SK-N-SH (cell line): ENCODE measurements around the gene LRP2BP. TPM values are rescaled to one million over a fixed set of nuclear protein-coding genes. Genes with fewer than 3 reads are reported as not detected.

Source experiments
- CTCF ChIA-PET: fragments of 300-600, 350-600 bp; formaldehyde crosslinking; extraction: SDS; loops from one replicate; lab custom pipeline; 2021; lab: Yijun Ruan, JAX
- POLR2A ChIA-PET: fragments of 350-600 bp; sonication (Branson Sonifier 250); formaldehyde crosslinking; extraction: SDS; loops from one replicate; lab custom pipeline; 2020; ENCODE audit warnings: antibody characterized with exemption, inconsistent platforms; lab: Yijun Ruan, JAX
- DNase-seq: peaks from one replicate; pipeline ENCODE4 v3.0.0; 2012
- H2AFZ ChIP-seq: fragments of 200-600 bp; sonication (generic); 2 replicates; pipeline ENCODE4 v1.8.1; 2016; ENCODE audit warnings: antibody characterized with exemption, mild to moderate bottlenecking, low read depth
- H3F3A ChIP-seq: fragments of 200-600 bp; sonication (generic); replicated peaks from 2 replicates; pipeline ENCODE3; 2016; ENCODE audit warnings: antibody characterized with exemption, mild to moderate bottlenecking; ENCODE audit not compliant: insufficient read depth
- H3K27ac ChIP-seq, 2 experiments: fragments of 200-500 bp in 1 of 2; fragments of 200-600 bp in 1 of 2; sonication (Bioruptor generic) in 1 of 2; sonication (generic), shearing (Covaris generic) in 1 of 2; 2 replicates each; pipeline versions ENCODE4 v1.5.1 to v1.6.1; 2014 to 2016; ENCODE audit warnings: low read depth in 2 of 2, inconsistent platforms in 1 of 2, low read length in 1 of 2, mild to moderate bottlenecking in 1 of 2, mixed read lengths in 1 of 2
- H3K27me3 ChIP-seq: fragments of 200-600 bp; sonication (generic), shearing (Covaris generic); 2 replicates; pipeline ENCODE4 v1.6.1; 2016; ENCODE audit warnings: mixed run types; ENCODE audit not compliant: insufficient read depth
- H3K36me3 ChIP-seq, 2 experiments: fragments of 200-500 bp in 1 of 2; fragments of 200-600 bp in 1 of 2; sonication (Bioruptor generic) in 1 of 2; sonication (generic) in 1 of 2; replicated peaks in 1 of 2; 2 replicates each; pipeline versions ENCODE3 to v1.5.1; 2014 to 2016; ENCODE audit warnings: low read length in 1 of 2, mild to moderate bottlenecking in 1 of 2; ENCODE audit not compliant: insufficient read depth in 2 of 2, control insufficient read depth in 1 of 2
- H3K4me1 ChIP-seq, 2 experiments: fragments of 200-500 bp in 1 of 2; fragments of 200-600 bp in 1 of 2; sonication (Bioruptor generic) in 1 of 2; sonication (generic), shearing (Covaris generic) in 1 of 2; 2 replicates each; pipeline versions ENCODE4 v1.5.1 to v1.6.1; 2014 to 2016; ENCODE audit warnings: low read depth in 1 of 2, low read length in 1 of 2, mixed run types in 1 of 2; ENCODE audit not compliant: insufficient read depth in 2 of 2, control insufficient read depth in 1 of 2
- H3K4me2 ChIP-seq: fragments of 200-600 bp; sonication (generic), shearing (Covaris generic); 2 replicates; pipeline ENCODE4 v1.6.1; 2017; ENCODE audit warnings: mixed run types
- H3K4me3 ChIP-seq, 2 experiments: fragments of 200-500 bp in 1 of 2; fragments of 200-600 bp in 1 of 2; sonication (Bioruptor generic) in 1 of 2; sonication (generic), shearing (Covaris generic) in 1 of 2; 2 replicates each; pipeline versions ENCODE4 v1.5.1 to v1.8.1; 2014 to 2016; ENCODE audit warnings: low read depth in 2 of 2, inconsistent platforms in 1 of 2, low read length in 1 of 2, mild to moderate bottlenecking in 1 of 2, mixed read lengths in 1 of 2, moderate library complexity in 1 of 2
- H3K79me2 ChIP-seq: fragments of 200-600 bp; sonication (generic); 2 replicates; pipeline ENCODE4 v1.8.1; 2017; ENCODE audit warnings: mild to moderate bottlenecking; ENCODE audit not compliant: insufficient read depth
- H3K9ac ChIP-seq: fragments of 200-600 bp; sonication (generic); 2 replicates; pipeline ENCODE4 v1.6.1; 2017; ENCODE audit warnings: mixed run types
- H3K9me2 ChIP-seq: fragments of 200-600 bp; sonication (generic); 2 replicates; pipeline ENCODE4 v1.6.1; 2017; ENCODE audit warnings: mixed run types
- H3K9me3 ChIP-seq: fragments of 200-600 bp; sonication (generic); 2 replicates; pipeline ENCODE4 v1.6.1; 2017; ENCODE audit warnings: mixed run types, mild to moderate bottlenecking, moderate library complexity
- H4K20me1 ChIP-seq: fragments of 200-600 bp; sonication (generic); 2 replicates; pipeline ENCODE4 v1.6.1; 2017; ENCODE audit warnings: mild to moderate bottlenecking, mixed run types; ENCODE audit not compliant: insufficient read depth
- FOSL2 ChIP-seq: IDR thresholded peaks from 2 replicates; pipeline ENCODE4 v1.4.0; 2012; ENCODE audit warnings: low read depth, mild to moderate bottlenecking, moderate library complexity, borderline replicate concordance
- FOXJ3 ChIP-seq: sonication (generic); formaldehyde crosslinking; IDR thresholded peaks from 2 replicates; pipeline ENCODE4 v1.5.1; 2020; ENCODE audit warnings: mild to moderate bottlenecking, missing genetic modification reagents
- FOXM1 ChIP-seq: IDR thresholded peaks from 2 replicates; pipeline ENCODE4 v1.4.0; 2012; ENCODE audit warnings: low read depth, mild to moderate bottlenecking
- GABPA ChIP-seq: IDR thresholded peaks from 2 replicates; pipeline ENCODE4 v1.4.0; 2012; ENCODE audit warnings: low read depth, mild to moderate bottlenecking
- IRF3 ChIP-seq: fragments of 150-350 bp; IDR thresholded peaks from 2 replicates; pipeline ENCODE4 v1.6.1; 2016; ENCODE audit warnings: mild to moderate bottlenecking, low read depth, low read length
- MAX ChIP-seq: IDR thresholded peaks from 2 replicates; pipeline ENCODE4 v1.4.0; 2012; ENCODE audit warnings: low read depth
- NRF1 ChIP-seq: IDR thresholded peaks from 2 replicates; pipeline ENCODE4 v1.6.1; 2012; ENCODE audit warnings: low read depth, mild to moderate bottlenecking, low read length
- RAD21 ChIP-seq: IDR thresholded peaks from 2 replicates; pipeline ENCODE4 v1.6.1; 2012; ENCODE audit warnings: mild to moderate bottlenecking, low read length
- RCOR1 ChIP-seq: fragments of 150-350 bp; IDR thresholded peaks from 2 replicates; pipeline ENCODE4 v1.6.1; 2017; ENCODE audit warnings: antibody characterized with exemption, low read length
- RXRA ChIP-seq: IDR thresholded peaks from 2 replicates; pipeline ENCODE4 v1.4.0; 2012; ENCODE audit warnings: low read depth, mild to moderate bottlenecking, borderline replicate concordance
- SIN3A ChIP-seq: IDR thresholded peaks from 2 replicates; pipeline ENCODE4 v1.6.1; 2012; ENCODE audit warnings: low read depth, mild to moderate bottlenecking, low read length, moderate library complexity, borderline replicate concordance
- SMC3 ChIP-seq: IDR thresholded peaks from 2 replicates; pipeline ENCODE4 v1.6.1; 2012; ENCODE audit warnings: low read depth, low read length, improper control_type of control experiment
- TAF1 ChIP-seq: IDR thresholded peaks from 2 replicates; pipeline ENCODE4 v1.6.1; 2012; ENCODE audit warnings: low read depth, mild to moderate bottlenecking, low read length, moderate library complexity, borderline replicate concordance
- TCF12 ChIP-seq: IDR thresholded peaks from 2 replicates; pipeline ENCODE4 v1.4.0; 2012
- TEAD4 ChIP-seq: IDR thresholded peaks from 2 replicates; pipeline ENCODE4 v1.4.0; 2012; ENCODE audit warnings: mild to moderate bottlenecking, borderline replicate concordance; ENCODE audit not compliant: insufficient read depth
- YY1 ChIP-seq: IDR thresholded peaks from 2 replicates; pipeline ENCODE4 v1.4.0; 2012; ENCODE audit warnings: low read depth, mild to moderate bottlenecking
- WGBS: methylation state at CpG from one replicate; pipeline ENCODE4 v1.1.6; 2017; ENCODE audit warnings: low lambda C conversion rate; 5-methylcytosine and 5-hydroxymethylcytosine counted together
- polyA plus RNA-seq, 3 experiments: library from polyadenylated mRNA; depleted of rRNA; stranded (reverse); fragments of >200 nt; gene quantifications; 2 replicates each; pipeline ENCODE4 v1.2.3, GENCODE V29; 2012
- TF ChIP-seq, protein P1 (sequence below): IDR thresholded peaks from 2 replicates; pipeline ENCODE4 v1.4.0; 2012; ENCODE audit warnings: low read depth, borderline replicate concordance
- TF ChIP-seq, protein P2 (sequence below): IDR thresholded peaks from 2 replicates; pipeline ENCODE4 v1.4.0; 2012; ENCODE audit warnings: low read depth, borderline replicate concordance

Gene LRP2BP
- polyA plus RNA-seq, 1 of the 3 experiments (the other 2 are of a cell fraction), result 0.30 TPM

DNA sequence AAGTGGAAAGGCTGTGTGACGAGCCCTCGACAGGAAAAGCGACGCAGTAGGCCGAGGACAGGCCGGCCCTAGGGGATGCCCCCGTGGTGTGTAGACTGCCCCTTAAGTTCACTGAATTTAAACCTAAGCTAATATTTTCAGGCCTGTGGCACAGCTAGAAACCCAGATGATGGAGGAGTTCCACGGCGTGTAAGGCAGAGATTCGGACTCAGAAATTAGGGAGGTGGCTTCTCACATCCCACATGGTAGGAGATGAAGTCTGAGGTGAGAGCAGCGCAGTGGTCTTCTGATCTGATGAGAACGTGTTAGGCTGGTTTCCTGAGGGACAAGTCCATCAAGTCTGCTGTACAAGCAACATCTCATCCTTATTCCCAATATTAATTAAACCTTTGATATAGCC lies 7.8 kb downstream of the LRP2BP start:
- POLR2A ChIA-PET, result interaction anchor here (0.6 kb wide), 1 partner anchor 42 kb away, joined by 4 read pairs; no protein-coding TSS in a partner anchor
- CTCF ChIA-PET, result no interaction called here
- 97% methylated on average over 12 of the region's 12 CpGs for WGBS

GRCh38 chr4:185384930-185385331 lies 10.8 kb downstream of the LRP2BP start:
- Histone ChIP-seq H3K4me1 (peaks cover 3 to 7% of the 10 kb centered on the region in 2 experiments; a peak in 1 of 4 replicates), H3F3A (no peaks in the 10 kb centered on the region), H3K79me2 (no peaks in the 10 kb centered on the region), H3K9ac (no peak overlapping the region), H3K4me2 (no peak overlapping the region), H3K27ac (no peak overlapping the region), H3K36me3 (peaks cover 0 to 3% of the 10 kb centered on the region in 2 experiments), H3K4me3 (no peak overlapping the region), H3K9me2 (no peaks in the 10 kb centered on the region), H2AFZ (no peak overlapping the region)
- POLR2A ChIA-PET, result no interaction called here
- WGBS, result 91% methylated on average over 10 of the region's 10 CpGs
- TF ChIP-seq RAD21 (no peak), FOSL2 (no peak), FOXJ3 (CRISPR knock-in tag) (no peak), NRF1 (no peak), RXRA (no peak)
- TF ChIP-seq, all 33 proteins: peak for 0
- Histone ChIP-seq H3K9me3 (no peaks in the 10 kb centered on the region), H3K27me3 (no peaks in the 10 kb centered on the region), H4K20me1 (no peaks in the 10 kb centered on the region)
- no peak for DNase-seq
- CTCF ChIA-PET, result no interaction called here

More for the DNA sequence above, 7.8 kb downstream of the LRP2BP start:
- Histone ChIP-seq H3K9me3 (no peaks in the 10 kb centered on the region), H3K27ac (no peak overlapping the region), H3K27me3 (no peaks in the 10 kb centered on the region), H4K20me1 (no peaks in the 10 kb centered on the region), H3F3A (no peaks in the 10 kb centered on the region), H3K4me3 (no peak overlapping the region), H3K36me3 (no peaks in the 10 kb centered on the region), H2AFZ (no peak overlapping the region), H3K9me2 (no peaks in the 10 kb centered on the region), H3K4me2 (no peak overlapping the region), H3K79me2 (no peaks in the 10 kb centered on the region), H3K4me1 (peaks cover 3 to 7% of the 10 kb centered on the region in 2 experiments; a peak in 1 of 4 replicates), H3K9ac (no peak overlapping the region)
- no peak for TF ChIP-seq MAX
- no peak for TF ChIP-seq TAF1
- TF ChIP-seq RXRA, result no peak
- no peak for DNase-seq

- Histone ChIP-seq H3K27me3 (no peaks in the 10 kb centered on the region), H3K9ac (no peak overlapping the region), H3K27ac (no peak overlapping the region), H3K9me3 (no peaks in the 10 kb centered on the region), H3F3A (no peaks in the 10 kb centered on the region), H2AFZ (no peak overlapping the region), H4K20me1 (no peaks in the 10 kb centered on the region), H3K79me2 (no peaks in the 10 kb centered on the region), H3K4me2 (no peak overlapping the region), H3K9me2 (no peaks in the 10 kb centered on the region), H3K4me3 (no peak overlapping the region), H3K4me1 (peaks cover 3 to 7% of the 10 kb centered on the region in 2 experiments; a peak in 1 of 4 replicates), H3K36me3 (peaks cover 0 to 6% of the 10 kb centered on the region in 2 experiments)
- no peak for TF ChIP-seq YY1
- TF ChIP-seq SMC3, result no peak
- TF ChIP-seq, protein P1, sequence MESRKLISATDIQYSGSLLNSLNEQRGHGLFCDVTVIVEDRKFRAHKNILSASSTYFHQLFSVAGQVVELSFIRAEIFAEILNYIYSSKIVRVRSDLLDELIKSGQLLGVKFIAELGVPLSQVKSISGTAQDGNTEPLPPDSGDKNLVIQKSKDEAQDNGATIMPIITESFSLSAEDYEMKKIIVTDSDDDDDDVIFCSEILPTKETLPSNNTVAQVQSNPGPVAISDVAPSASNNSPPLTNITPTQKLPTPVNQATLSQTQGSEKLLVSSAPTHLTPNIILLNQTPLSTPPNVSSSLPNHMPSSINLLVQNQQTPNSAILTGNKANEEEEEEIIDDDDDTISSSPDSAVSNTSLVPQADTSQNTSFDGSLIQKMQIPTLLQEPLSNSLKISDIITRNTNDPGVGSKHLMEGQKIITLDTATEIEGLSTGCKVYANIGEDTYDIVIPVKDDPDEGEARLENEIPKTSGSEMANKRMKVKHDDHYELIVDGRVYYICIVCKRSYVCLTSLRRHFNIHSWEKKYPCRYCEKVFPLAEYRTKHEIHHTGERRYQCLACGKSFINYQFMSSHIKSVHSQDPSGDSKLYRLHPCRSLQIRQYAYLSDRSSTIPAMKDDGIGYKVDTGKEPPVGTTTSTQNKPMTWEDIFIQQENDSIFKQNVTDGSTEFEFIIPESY, result no peak
- no peak for TF ChIP-seq GABPA
- TF ChIP-seq TCF12, result no peak
- no peak for TF ChIP-seq IRF3
- TF ChIP-seq, protein P2, sequence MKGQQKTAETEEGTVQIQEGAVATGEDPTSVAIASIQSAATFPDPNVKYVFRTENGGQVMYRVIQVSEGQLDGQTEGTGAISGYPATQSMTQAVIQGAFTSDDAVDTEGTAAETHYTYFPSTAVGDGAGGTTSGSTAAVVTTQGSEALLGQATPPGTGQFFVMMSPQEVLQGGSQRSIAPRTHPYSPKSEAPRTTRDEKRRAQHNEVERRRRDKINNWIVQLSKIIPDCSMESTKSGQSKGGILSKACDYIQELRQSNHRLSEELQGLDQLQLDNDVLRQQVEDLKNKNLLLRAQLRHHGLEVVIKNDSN, result no peak
- no peak for TF ChIP-seq SIN3A
- no peak for TF ChIP-seq RCOR1
- TF ChIP-seq FOXM1, result no peak
- TF ChIP-seq TEAD4, result no peak
- no peak for TF ChIP-seq FOSL2
- CTCF ChIA-PET, result no interaction called here
- POLR2A ChIA-PET, result no interaction called here
- DNase-seq, result no peak
- 86% methylated on average over 2 of the region's 2 CpGs for WGBS
These were observed 11.7 kb downstream of the LRP2BP start for GRCh38 chr4:185384061-185384460.
